MM.1S (cell line): Measurements from ENCODE around the gene MSL2.

Experiments
- CTCF ChIP-seq: fragments of 300-600 bp; sonication (generic); IDR thresholded peaks from 2 replicates; pipeline ENCODE4 v1.5.1; 2016; ENCODE audit warnings: antibody characterized with exemption, low read length, mixed read lengths
- EZH2 ChIP-seq: fragments of 300-600 bp; sonication (generic); optimal IDR thresholded peaks from 2 replicates; pipeline ENCODE3; 2017; ENCODE audit warnings: low read depth, mild to moderate bottlenecking, antibody characterized with exemption, low read length, mixed read lengths
- EZH2phosphoT487 ChIP-seq: fragments of 300-600 bp; sonication (generic); IDR thresholded peaks from 2 replicates; pipeline ENCODE4 v1.6.1; 2018; ENCODE audit warnings: antibody characterized with exemption, low read length

- TF ChIP-seq EZH2 (no peak), CTCF (no peak), EZH2phosphoT487 (no peak)
Measured at GRCh38 chr3:136173939-136174490, 22.1 kb downstream of the MSL2 start.
